GM12878 (cell line): ENCODE results near the gene UBE3D. TPM values are rescaled to one million over a fixed set of nuclear protein-coding genes. Genes with fewer than 3 reads are reported as not detected.

Experiments
- ATAC-seq: fragments of 200-7000 bp; cut with Tn5 transposase; 3 replicates; pipeline ENCODE4 v1.9.1; 2020; ENCODE audit warnings: mild to moderate bottlenecking, moderate library complexity
- BruUV-seq: library from RNA; stranded (reverse); fragments of 400-500 nt; replicated peaks from 2 replicates; lab custom pipeline; 2021; lab: Mats Ljungman, UMichigan
- CTCF ChIA-PET: fragments of 300-600 bp; sonication (Branson Sonifier 250); formaldehyde crosslinking; extraction: SDS; loops from one replicate; lab custom pipeline; 2021; ENCODE audit warnings: inconsistent platforms; lab: Yijun Ruan, JAX
- POLR2A ChIA-PET: fragments of 350-600 bp; formaldehyde crosslinking; extraction: SDS; loops from one replicate; lab custom pipeline; 2021; ENCODE audit warnings: inconsistent platforms; lab: Charles Lee
- RAD21 ChIA-PET: fragments of 300-600 bp; sonication (Branson Sonifier 250); formaldehyde crosslinking; loops from one replicate; lab custom pipeline; 2023; ENCODE audit warnings: antibody characterized with exemption; ENCODE audit not compliant: unreplicated experiment; lab: Charles Lee
- SMC1A ChIA-PET: fragments of 300-600 bp; sonication (Branson Sonifier 250); formaldehyde crosslinking; loops from one replicate; lab custom pipeline; 2023; ENCODE audit not compliant: unreplicated experiment, uncharacterized antibody; lab: Charles Lee
- DNase-seq: peaks from one replicate; pipeline ENCODE4 v3.0.0-alpha.2; 2011; ENCODE audit warnings: low read depth, low spot score
- FAIRE-seq: peaks from 3 replicates; lab custom pipeline; 2011; peaks lifted over from hg19 to GRCh38; lab: Jason Lieb, UNC
- H2AFZ ChIP-seq: 2 replicates; pipeline ENCODE4 v1.6.0; 2011; ENCODE audit warnings: low read depth, low read length, control low read depth; ENCODE audit not compliant: control insufficient read depth
- H3K27ac ChIP-seq: 2 replicates; pipeline ENCODE4 v1.5.1; 2011; ENCODE audit warnings: control low read depth; ENCODE audit not compliant: control insufficient read depth, insufficient read depth
- H3K27me3 ChIP-seq, 2 experiments: replicated peaks in 1 of 2; 2 replicates each; pipeline versions ENCODE4 v1.6.0 to v1.6.1; 2011; ENCODE audit warnings: low read length in 1 of 2; ENCODE audit not compliant: control insufficient read depth in 2 of 2, insufficient read depth in 2 of 2
- H3K36me3 ChIP-seq, 2 experiments: 2 replicates each; pipeline ENCODE4 v1.5.1; 2011; ENCODE audit warnings: low read length in 1 of 2; ENCODE audit not compliant: control insufficient read depth in 2 of 2, insufficient read depth in 2 of 2
- H3K4me1 ChIP-seq: 2 replicates; pipeline ENCODE4 v1.6.1; 2011; ENCODE audit warnings: mild to moderate bottlenecking, low read length, moderate library complexity, mixed read lengths; ENCODE audit not compliant: control insufficient read depth, insufficient read depth
- H3K4me2 ChIP-seq: 2 replicates; pipeline ENCODE4 v1.6.0; 2011; ENCODE audit warnings: control low read depth; ENCODE audit not compliant: control insufficient read depth, insufficient read depth
- H3K4me3 ChIP-seq: fragments of 200-600 bp; sonication (generic); 2 replicates; pipeline ENCODE4 v1.5.1; 2016
- H3K79me2 ChIP-seq: 2 replicates; pipeline ENCODE4 v1.6.0; 2011; ENCODE audit warnings: low read length; ENCODE audit not compliant: control insufficient read depth, insufficient read depth
- H3K9ac ChIP-seq: 2 replicates; pipeline ENCODE4 v1.8.0; 2011; ENCODE audit warnings: low read length, control low read depth, mixed read lengths; ENCODE audit not compliant: control insufficient read depth, insufficient read depth
- H3K9me3 ChIP-seq: replicated peaks from 3 replicates; pipeline ENCODE4 v1.5.1; 2011; ENCODE audit warnings: mild to moderate bottlenecking, low read length; ENCODE audit not compliant: control insufficient read depth, insufficient read depth
- H4K20me1 ChIP-seq: 2 replicates; pipeline ENCODE4 v1.6.0; 2011; ENCODE audit not compliant: control insufficient read depth, insufficient read depth
- BCL11A ChIP-seq: IDR thresholded peaks from 2 replicates; pipeline ENCODE4 v1.6.1; 2011; ENCODE audit warnings: low read depth, low read length
- BHLHE40 ChIP-seq, 2 experiments: fragments of 450-650 bp in 1 of 2; IDR thresholded peaks; 2 replicates each; pipeline ENCODE4 v1.6.1; 2011 to 2017; ENCODE audit warnings: low read depth in 2 of 2, borderline replicate concordance in 1 of 2, improper control_type of control experiment in 1 of 2, low read length in 1 of 2, mild to moderate bottlenecking in 1 of 2
- CBX5 ChIP-seq: sonication (generic); IDR thresholded peaks from 2 replicates; pipeline ENCODE4 v1.6.1; 2016; ENCODE audit warnings: low read depth, moderate library complexity, mild to moderate bottlenecking, inconsistent platforms
- CREB1 ChIP-seq: IDR thresholded peaks from 2 replicates; pipeline ENCODE4 v1.6.1; 2012; ENCODE audit warnings: low read depth, mild to moderate bottlenecking, inconsistent platforms
- MEF2A ChIP-seq: IDR thresholded peaks from 2 replicates; pipeline ENCODE4 v1.6.1; 2011; ENCODE audit warnings: low read depth, mild to moderate bottlenecking, low read length, moderate library complexity; ENCODE audit not compliant: insufficient read depth
- MYC ChIP-seq: IDR thresholded peaks from 2 replicates; pipeline ENCODE4 v1.6.1; 2011; ENCODE audit warnings: mild to moderate bottlenecking, low read length, moderate library complexity, inconsistent platforms; ENCODE audit not compliant: insufficient read depth, insufficient replicate concordance, insufficient read length, severe bottlenecking
- WGBS: methylation state at CpG from one replicate; pipeline ENCODE4 v1.1.6; 2016; ENCODE audit warnings: low lambda C conversion rate; ENCODE audit not compliant: insufficient replicate concordance, insufficient coverage; ENCODE audit errors: missing lambda C conversion rate; 5-methylcytosine and 5-hydroxymethylcytosine counted together
- in situ Hi-C: fragments of 300-500 bp; cut with MboI; formaldehyde crosslinking; loops from 9 replicates; pipeline ENCODE4 v1.14.3; 2018; ENCODE audit warnings: mixed read lengths
- intact Hi-C: fragments of 100-400 bp; cut with micrococcal nuclease; formaldehyde crosslinking; loops from one replicate; pipeline ENCODE4 v1.14.2; 2022; ENCODE audit not compliant: unreplicated experiment
- polyA plus RNA-seq, 11 experiments: library from polyadenylated mRNA; depleted of rRNA in 4 of 11; unstranded in 6 of 11; stranded (reverse) in 5 of 11; fragments of >200 nt; fragmentation: Nextera tagmentation in 4 of 11; fragmentation: Illumina TruSeq in 1 of 11; extraction: Ambion mirVana in 4 of 11; extraction: Trizol in 1 of 11; gene quantifications; 1 replicate in 1 of 11; 2 replicates in 10 of 11; pipeline versions ENCODE4 v1.2.1 to v1.2.3, GENCODE V29; 2011 to 2016; ENCODE audit warnings: inconsistent platforms in 2 of 11, missing spikeins in 2 of 11, low read depth in 1 of 11
- total RNA-seq, 4 experiments: library from RNA; depleted of rRNA in 3 of 4; stranded (reverse); fragments of >200 nt in 3 of 4; fragmentation: Illumina TruSeq in 1 of 4; extraction: Trizol in 1 of 4; gene quantifications; 2 replicates each; pipeline versions ENCODE4 v1.2.1 to v1.2.3, GENCODE V29; 2013 to 2021
- TF ChIP-seq, protein P1 (sequence below): IDR thresholded peaks from 2 replicates; pipeline ENCODE4 v1.6.1; 2012; ENCODE audit warnings: low read length, inconsistent platforms
- TF ChIP-seq, protein P2 (sequence below): fragments of 450-650 bp; IDR thresholded peaks from 2 replicates; pipeline ENCODE4 v1.6.1; 2016; ENCODE audit warnings: mild to moderate bottlenecking
- TF ChIP-seq, protein P3 (sequence below): fragments of 450-650 bp; conservative IDR thresholded peaks from 2 replicates; pipeline ENCODE4 v1.6.1; 2017; ENCODE audit warnings: mild to moderate bottlenecking, moderate library complexity
- TF ChIP-seq, protein P4 (sequence below): IDR thresholded peaks from 2 replicates; pipeline ENCODE4 v1.6.1; 2011; ENCODE audit warnings: low read depth, low read length, improper control_type of control experiment, borderline replicate concordance

The UBE3D gene
- total and polyA plus RNA-seq, 10 of the 15 experiments (the other 5 are each of a cell fraction or from before 2014, with no cell fraction given) = 4.3 to 9.0 (median 7.5) TPM

DNA sequence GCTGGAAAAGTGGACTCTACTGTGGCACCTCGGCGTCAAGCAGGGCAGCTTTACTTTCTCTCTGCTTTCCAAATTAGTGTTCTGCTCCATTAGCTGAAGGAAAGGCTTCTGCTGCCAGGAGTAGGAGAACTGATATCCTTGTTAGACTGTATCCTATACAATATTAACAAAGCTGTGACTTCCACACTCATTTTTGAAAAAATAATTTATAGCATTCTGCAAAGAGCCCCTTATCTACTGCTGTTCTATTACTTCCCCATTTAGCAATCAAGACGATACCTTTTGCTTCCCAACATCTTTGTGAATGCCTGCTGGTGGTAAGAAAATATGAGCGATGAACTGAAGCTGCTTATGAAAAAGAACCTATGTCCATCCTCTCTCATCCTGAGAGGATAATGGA lies 151.1 kb downstream of the UBE3D start:
- Histone ChIP-seq H3K4me1 (no peaks in the 10 kb centered on the region), H3K27ac (no peak overlapping the region), H3K36me3 (no peaks in the 10 kb centered on the region), H4K20me1 (no peaks in the 10 kb centered on the region), H2AFZ (no peak overlapping the region), H3K4me2 (no peak overlapping the region), H3K9me3 (no peaks in the 10 kb centered on the region; the same call in 2 of the 3 replicates)
- 78% methylated on average over 4 of the region's 4 CpGs for WGBS
- ChIA-PET POLR2A (no interaction called here), RAD21 (no interaction called here), SMC1A (interaction anchor here (0.9 to 1.1 kb wide), 2 partner anchors 9 to 13 kb away, joined by 3 read pairs; no protein-coding TSS in a partner anchor)
- no TSS peak for BruUV-seq
- no peak for TF ChIP-seq CREB1
- no peak for TF ChIP-seq CBX5
- TF ChIP-seq BHLHE40 (IDR thresholded peaks at IDR 0.05; ENCODE audit: borderline replicate concordance in 1 of 2, low read depth in 2 of 2, low read length in 1 of 2) = no peak
- TF ChIP-seq MYC = no peak
- TF ChIP-seq, protein P1, sequence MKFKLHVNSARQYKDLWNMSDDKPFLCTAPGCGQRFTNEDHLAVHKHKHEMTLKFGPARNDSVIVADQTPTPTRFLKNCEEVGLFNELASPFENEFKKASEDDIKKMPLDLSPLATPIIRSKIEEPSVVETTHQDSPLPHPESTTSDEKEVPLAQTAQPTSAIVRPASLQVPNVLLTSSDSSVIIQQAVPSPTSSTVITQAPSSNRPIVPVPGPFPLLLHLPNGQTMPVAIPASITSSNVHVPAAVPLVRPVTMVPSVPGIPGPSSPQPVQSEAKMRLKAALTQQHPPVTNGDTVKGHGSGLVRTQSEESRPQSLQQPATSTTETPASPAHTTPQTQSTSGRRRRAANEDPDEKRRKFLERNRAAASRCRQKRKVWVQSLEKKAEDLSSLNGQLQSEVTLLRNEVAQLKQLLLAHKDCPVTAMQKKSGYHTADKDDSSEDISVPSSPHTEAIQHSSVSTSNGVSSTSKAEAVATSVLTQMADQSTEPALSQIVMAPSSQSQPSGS = no peak
- TF ChIP-seq, all 136 proteins: peak for 0
- Histone ChIP-seq H3K4me3 (no peak overlapping the region), H3K27me3 (no peaks in the 10 kb centered on the region), H3K9ac (no peak overlapping the region), H3K79me2 (no peaks in the 10 kb centered on the region)
- intact Hi-C loops (no loop called here), in situ Hi-C loops (no loop called here)
- FAIRE-seq = no peak
- no peak for DNase-seq
- CTCF ChIA-PET = no interaction called here
- no peak for ATAC-seq

DNA sequence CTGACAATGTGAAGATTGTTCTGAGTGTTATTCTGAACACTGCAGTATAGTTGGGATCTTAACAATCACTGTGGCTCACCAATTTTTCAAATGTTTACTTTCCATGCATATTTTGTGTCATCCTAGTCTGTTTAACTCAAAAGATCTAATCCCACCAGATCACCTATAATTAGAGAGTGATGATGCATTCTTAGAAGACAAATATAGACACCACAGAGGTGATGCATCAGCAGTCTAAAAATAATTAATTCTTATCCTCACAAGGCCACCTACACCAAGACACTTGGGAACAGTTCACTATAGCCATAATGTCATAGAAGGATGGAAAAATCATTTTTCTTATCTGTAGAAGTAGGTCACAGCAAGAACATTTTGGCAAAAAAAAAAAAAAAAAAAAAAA lies 154.8 kb downstream of the UBE3D start:
- Histone ChIP-seq H3K4me1 (no peaks in the 10 kb centered on the region), H3K27ac (no peak overlapping the region), H3K4me2 (no peak overlapping the region), H4K20me1 (no peaks in the 10 kb centered on the region), H3K27me3 (no peaks in the 10 kb centered on the region), H3K9ac (no peak overlapping the region), H3K4me3 (no peak overlapping the region), H2AFZ (no peak overlapping the region), H3K79me2 (no peaks in the 10 kb centered on the region), H3K9me3 (no peaks in the 10 kb centered on the region), H3K36me3 (no peaks in the 10 kb centered on the region)
- in situ Hi-C loops = no loop called here
- intact Hi-C loops = no loop called here
- FAIRE-seq (no peak), ATAC-seq (no peak), DNase-seq (no peak)
- RAD21 ChIA-PET = no interaction called here
- SMC1A ChIA-PET = interaction anchor here (1.8 kb wide), 1 partner anchor 9 kb away, joined by 7 read pairs; no protein-coding TSS in a partner anchor
- POLR2A ChIA-PET = no interaction called here
- no TSS peak for BruUV-seq
- CTCF ChIA-PET = no interaction called here
- TF ChIP-seq BCL11A (no peak), MEF2A (no peak)
- TF ChIP-seq, protein P2, sequence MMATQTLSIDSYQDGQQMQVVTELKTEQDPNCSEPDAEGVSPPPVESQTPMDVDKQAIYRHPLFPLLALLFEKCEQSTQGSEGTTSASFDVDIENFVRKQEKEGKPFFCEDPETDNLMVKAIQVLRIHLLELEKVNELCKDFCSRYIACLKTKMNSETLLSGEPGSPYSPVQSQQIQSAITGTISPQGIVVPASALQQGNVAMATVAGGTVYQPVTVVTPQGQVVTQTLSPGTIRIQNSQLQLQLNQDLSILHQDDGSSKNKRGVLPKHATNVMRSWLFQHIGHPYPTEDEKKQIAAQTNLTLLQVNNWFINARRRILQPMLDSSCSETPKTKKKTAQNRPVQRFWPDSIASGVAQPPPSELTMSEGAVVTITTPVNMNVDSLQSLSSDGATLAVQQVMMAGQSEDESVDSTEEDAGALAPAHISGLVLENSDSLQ = no peak
- TF ChIP-seq, protein P3, sequence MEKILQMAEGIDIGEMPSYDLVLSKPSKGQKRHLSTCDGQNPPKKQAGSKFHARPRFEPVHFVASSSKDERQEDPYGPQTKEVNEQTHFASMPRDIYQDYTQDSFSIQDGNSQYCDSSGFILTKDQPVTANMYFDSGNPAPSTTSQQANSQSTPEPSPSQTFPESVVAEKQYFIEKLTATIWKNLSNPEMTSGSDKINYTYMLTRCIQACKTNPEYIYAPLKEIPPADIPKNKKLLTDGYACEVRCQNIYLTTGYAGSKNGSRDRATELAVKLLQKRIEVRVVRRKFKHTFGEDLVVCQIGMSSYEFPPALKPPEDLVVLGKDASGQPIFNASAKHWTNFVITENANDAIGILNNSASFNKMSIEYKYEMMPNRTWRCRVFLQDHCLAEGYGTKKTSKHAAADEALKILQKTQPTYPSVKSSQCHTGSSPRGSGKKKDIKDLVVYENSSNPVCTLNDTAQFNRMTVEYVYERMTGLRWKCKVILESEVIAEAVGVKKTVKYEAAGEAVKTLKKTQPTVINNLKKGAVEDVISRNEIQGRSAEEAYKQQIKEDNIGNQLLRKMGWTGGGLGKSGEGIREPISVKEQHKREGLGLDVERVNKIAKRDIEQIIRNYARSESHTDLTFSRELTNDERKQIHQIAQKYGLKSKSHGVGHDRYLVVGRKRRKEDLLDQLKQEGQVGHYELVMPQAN = no peak
- TF ChIP-seq, protein P4, sequence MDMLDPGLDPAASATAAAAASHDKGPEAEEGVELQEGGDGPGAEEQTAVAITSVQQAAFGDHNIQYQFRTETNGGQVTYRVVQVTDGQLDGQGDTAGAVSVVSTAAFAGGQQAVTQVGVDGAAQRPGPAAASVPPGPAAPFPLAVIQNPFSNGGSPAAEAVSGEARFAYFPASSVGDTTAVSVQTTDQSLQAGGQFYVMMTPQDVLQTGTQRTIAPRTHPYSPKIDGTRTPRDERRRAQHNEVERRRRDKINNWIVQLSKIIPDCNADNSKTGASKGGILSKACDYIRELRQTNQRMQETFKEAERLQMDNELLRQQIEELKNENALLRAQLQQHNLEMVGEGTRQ = no peak
- TF ChIP-seq, protein P1 = no peak
